Lower leg skin (tissue), 4 donors: ENCODE data around the gene MSL3B.

Experiments
- DNase-seq, 2 donors: peaks; one replicate each; pipeline ENCODE4 v3.0.0-alpha.2; 2019; ENCODE audit warnings: low spot score in 2 of 2
- H3K4me3 ChIP-seq: fragments of 200-600 bp; sonication (generic); 2 replicates; pipeline ENCODE4 v1.5.1; 2017; ENCODE audit warnings: mild to moderate bottlenecking, low read depth; ENCODE audit not compliant: poor library complexity, severe bottlenecking
- CTCF ChIP-seq, 3 donors: fragments of 450-650 bp; IDR thresholded peaks; one replicate each; pipeline ENCODE4 v1.5.1; 2016; ENCODE audit warnings: antibody characterized with exemption in 3 of 3, mild to moderate bottlenecking in 3 of 3, moderate library complexity in 2 of 3
- POLR2A ChIP-seq, 2 donors: fragments of 450-650 bp; IDR thresholded peaks; one replicate each; pipeline ENCODE4 v1.6.1; 2016 to 2017; ENCODE audit warnings: antibody characterized with exemption in 2 of 2, mild to moderate bottlenecking in 1 of 2, moderate library complexity in 1 of 2
- WGBS, 2 donors: methylation state at CpG; one replicate each; pipeline ENCODE4 v1.1.5; 2018; 5-methylcytosine and 5-hydroxymethylcytosine counted together
- intact Hi-C: fragments of 100-400 bp; cut with DNase I; formaldehyde crosslinking; loops from one replicate; pipeline ENCODE4 v1.15.0; 2023; ENCODE audit warnings: low total_unique reads

Gene MSL3B

DNA sequence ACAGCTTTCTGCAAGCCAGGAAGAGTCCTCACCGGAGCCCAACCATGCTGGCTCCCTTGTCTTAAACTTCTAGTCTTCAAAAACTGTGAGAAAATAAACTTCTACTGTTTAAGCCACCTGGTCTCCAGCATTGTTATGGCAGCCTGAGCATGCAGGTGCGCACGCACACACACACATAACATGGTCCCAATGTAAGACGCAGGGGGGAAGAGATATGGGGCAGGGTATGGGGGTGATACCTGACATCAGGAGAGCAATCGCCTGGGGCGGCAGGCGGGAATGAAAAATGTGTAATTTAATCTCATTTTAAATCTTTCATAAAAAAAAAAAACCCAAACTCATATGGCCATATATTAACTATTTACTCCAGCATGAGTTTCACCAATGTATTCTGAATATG lies 31.8 kb downstream of the MSL3B start:
- intact Hi-C loops: no loop called here
- 98% methylated on average over 7 of the region's 7 CpGs for WGBS, 2 donors
- no peak overlapping the region for H3K4me3 ChIP-seq
- TF ChIP-seq CTCF (IDR thresholded peaks at IDR 0.05) (no peak), POLR2A (IDR thresholded peaks at IDR 0.05) (no peak)
- peak in 1 of 2 donors; percentile 42 for DNase-seq

- intact Hi-C loops: no loop called here
- TF ChIP-seq CTCF (IDR thresholded peaks at IDR 0.05) (no peak), POLR2A (IDR thresholded peaks at IDR 0.05) (no peak)
- peak in 1 of 2 donors; percentile 72 for DNase-seq
- 92% methylated on average over 14 of the region's 14 CpGs for WGBS, 2 donors
- no peak overlapping the region for H3K4me3 ChIP-seq
Observed at GRCh38 chr2:233835230-233836186, 32.7 kb downstream of the MSL3B start.

GRCh38 chr2:233833345-233833744 lies 34.8 kb downstream of the MSL3B start:
- intact Hi-C loops: no loop called here
- no peak for TF ChIP-seq POLR2A (IDR thresholded peaks at IDR 0.05)
- no peak for TF ChIP-seq CTCF (IDR thresholded peaks at IDR 0.05)
- whole genome bisulfite sequencing, 2 donors: 76% methylated on average over 10 of the region's 10 CpGs
- H3K4me3 ChIP-seq: no peak overlapping the region
- peak in 1 of 2 donors; percentile 81 for DNase-seq

- no peak overlapping the region for H3K4me3 ChIP-seq
- intact Hi-C loops: no loop called here
- TF ChIP-seq CTCF (IDR thresholded peaks at IDR 0.05) (no peak), POLR2A (IDR thresholded peaks at IDR 0.05) (no peak)
- 60 to 61% methylated on average over 7 of the region's 7 CpGs for WGBS, 2 donors
- DNase-seq: peak in 1 of 2 donors; percentile 62
Observed at GRCh38 chr2:233832869-233833311, 35.3 kb downstream of the MSL3B start.

GRCh38 chr2:233832414-233832813 lies 35.8 kb downstream of the MSL3B start:
- 70 to 72% methylated on average over 9 of the region's 9 CpGs for WGBS, 2 donors
- no peak overlapping the region for H3K4me3 ChIP-seq
- intact Hi-C loops: no loop called here
- TF ChIP-seq CTCF (IDR thresholded peaks at IDR 0.05) (no peak), POLR2A (IDR thresholded peaks at IDR 0.05) (no peak)
- DNase-seq: no peak
